NOMO-1 (cell line): ENCODE results near the gene TSHB.
"Not testable (repeated sequence)": the region's sequence is repeated elsewhere in the genome, so short reads cannot be mapped to it uniquely, and the experiment has no call there.

Experiments
- DNase-seq, 2 experiments: peaks; one replicate each; lab custom pipeline; 2025; ENCODE audit not compliant: unreplicated experiment in 2 of 2; lab: John Stamatoyannopoulos, UW

TSHB gene

DNA sequence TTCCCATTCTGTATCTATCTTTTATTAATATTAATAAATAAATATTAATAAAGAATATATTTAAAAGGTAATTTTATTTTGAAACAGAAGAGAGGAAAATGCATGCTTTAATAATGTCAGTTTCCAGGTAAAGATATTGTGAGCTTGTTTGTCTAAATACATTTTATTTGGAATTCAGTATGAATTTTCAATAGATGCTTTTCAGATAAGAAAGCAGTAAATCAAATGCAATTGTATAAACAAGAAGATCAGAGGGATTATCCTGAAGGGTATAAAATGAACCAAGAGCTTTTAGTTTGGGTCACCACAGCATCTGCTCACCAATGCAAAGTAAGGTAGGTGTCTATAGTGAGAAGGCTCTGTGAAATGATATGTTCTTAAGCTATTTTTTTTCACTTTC lies at the start of gene TSHB:
Gene TSHB, plus strand, starts transcription at position 301 of the 400 bp plus-strand sequence. CDS start 3,537 bp downstream, outside the sequence.
- DNase-seq = no peak

DNA sequence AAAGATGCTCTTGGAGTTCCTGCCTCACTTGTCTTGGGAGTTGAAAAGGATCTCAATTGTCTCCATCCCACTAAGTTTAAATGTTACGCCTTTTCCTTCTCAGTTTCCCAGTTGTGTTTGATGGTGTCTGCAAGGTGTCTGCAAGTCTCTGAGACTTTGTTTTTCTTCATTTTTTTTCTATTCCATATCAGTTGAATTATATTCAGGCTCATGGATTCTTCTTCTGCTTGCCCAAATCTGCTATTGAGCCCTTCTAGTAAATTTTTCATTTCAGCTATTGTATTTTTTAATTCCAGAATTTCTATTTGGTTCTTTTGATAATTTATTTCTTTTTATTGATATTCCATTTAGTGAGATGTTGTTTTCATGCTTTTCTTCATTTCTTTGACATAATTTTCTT lies 47.4 kb upstream of the TSHB start:
- no peak for DNase-seq

- no peak for DNase-seq
These were observed 43.3 kb upstream of the TSHB start for GRCh38 chr1:114986286-114986685.

- no peak for DNase-seq
These were observed 41.5 kb upstream of the TSHB start for GRCh38 chr1:114988095-114988494.

DNA sequence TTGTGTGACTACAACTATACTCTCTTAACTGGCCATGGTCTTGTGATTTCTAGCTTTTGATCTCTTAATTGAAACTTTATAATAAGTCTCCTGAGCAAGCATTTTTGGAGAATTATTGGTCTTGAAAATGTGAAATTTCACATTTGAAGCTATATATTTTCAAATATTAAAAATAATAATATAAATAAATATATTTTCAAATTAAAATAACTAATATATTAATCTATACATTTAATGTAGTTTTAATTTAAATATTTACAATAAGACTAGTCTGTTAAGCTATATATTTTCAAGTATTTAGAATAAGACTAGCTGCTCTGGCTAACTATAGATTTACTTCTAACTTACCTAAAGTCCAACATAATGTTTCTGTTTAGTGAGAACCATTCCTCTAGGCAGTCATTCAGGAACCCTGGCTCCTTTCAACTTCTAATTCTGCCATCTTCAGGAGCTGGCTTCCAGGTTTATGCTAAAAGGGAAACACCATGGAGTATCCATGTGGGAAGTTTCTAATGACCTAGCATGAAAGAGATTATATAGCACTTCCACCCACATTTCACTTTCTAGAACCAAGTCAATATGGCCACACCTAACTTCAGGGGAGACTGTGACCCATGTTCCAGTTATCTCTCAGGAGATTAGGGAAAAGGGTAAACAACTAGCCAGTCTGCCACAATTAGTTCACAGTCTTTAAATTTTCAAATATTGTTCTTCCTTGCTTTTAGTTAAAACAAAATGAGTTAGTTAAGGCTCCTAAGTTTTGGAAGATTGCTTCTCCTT lies 31.9 kb upstream of the TSHB start:
- no peak for DNase-seq

DNA sequence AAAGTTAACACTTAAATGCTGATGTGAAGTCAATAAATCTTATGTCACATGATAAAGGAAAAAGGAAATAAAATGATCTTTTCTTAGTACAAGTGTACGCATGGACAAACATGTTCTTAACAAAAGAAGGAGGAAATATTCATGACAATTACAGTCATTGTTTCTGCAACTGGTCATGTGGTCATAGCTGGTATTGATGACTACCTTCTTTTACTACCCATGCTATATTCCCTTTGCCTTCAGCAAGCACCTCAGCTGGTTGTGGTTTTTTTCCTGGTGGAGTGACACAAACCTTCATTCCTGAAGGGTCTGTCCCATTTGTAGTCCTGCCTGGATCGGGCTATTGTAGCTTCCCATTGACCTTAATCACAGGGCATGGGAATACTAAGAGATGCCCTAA lies 23.4 kb upstream of the TSHB start:
- DNase-seq = no peak

- DNase-seq = peak; percentile 17 to 31
These were observed 17.6 kb upstream of the TSHB start for GRCh38 chr1:115012006-115012405.

- no peak for DNase-seq
These were observed 17.2 kb upstream of the TSHB start for GRCh38 chr1:115012434-115012833.

DNA sequence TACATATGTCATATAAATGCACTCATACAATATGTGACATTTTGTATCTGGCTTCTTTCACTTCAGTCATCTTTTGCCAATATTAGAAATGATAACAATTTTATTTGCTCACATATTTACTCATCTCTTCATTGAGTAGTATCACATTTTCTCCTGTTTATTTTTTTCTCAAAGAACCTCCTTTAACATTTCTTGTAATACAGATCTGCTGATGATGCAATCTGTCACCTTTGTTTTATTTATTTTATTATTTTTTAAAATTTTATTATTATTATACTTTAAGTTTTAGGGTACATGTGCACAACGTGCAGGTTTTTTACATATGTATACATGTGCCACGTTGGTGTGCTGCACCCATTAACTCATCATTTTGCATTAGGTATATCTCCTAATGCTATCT lies 15.8 kb upstream of the TSHB start:
- DNase-seq = no peak

GRCh38 chr1:115019549-115019948 lies 10.1 kb upstream of the TSHB start:
- not testable (repeated sequence) for DNase-seq

GRCh38 chr1:115021145-115021544 lies 8.5 kb upstream of the TSHB start:
- DNase-seq = no peak

- DNase-seq = no peak
These were observed 6.0 kb upstream of the TSHB start for GRCh38 chr1:115023593-115023992.

DNA sequence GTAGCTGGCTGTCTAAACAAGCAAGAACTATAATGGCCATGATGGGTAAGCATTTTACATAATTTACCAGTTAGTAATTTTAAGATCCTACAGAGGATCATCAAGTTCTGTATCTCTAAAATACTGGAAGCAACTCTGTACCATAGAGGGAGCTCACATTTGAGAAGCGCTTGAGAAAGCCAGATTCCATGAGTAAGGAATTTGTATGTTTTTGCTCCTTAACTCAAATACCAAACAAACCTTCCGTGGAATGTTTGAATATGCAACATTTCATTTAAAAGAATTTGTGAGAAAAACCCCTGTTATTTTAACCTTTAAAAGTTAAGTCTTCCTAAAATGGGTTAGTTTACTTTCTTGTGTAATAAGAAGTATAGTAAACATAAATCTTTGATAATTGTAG lies 2.0 kb downstream of the TSHB start:
- no peak for DNase-seq

GRCh38 chr1:115035652-115036051 lies 6.0 kb downstream of the TSHB start:
- no peak for DNase-seq

DNA sequence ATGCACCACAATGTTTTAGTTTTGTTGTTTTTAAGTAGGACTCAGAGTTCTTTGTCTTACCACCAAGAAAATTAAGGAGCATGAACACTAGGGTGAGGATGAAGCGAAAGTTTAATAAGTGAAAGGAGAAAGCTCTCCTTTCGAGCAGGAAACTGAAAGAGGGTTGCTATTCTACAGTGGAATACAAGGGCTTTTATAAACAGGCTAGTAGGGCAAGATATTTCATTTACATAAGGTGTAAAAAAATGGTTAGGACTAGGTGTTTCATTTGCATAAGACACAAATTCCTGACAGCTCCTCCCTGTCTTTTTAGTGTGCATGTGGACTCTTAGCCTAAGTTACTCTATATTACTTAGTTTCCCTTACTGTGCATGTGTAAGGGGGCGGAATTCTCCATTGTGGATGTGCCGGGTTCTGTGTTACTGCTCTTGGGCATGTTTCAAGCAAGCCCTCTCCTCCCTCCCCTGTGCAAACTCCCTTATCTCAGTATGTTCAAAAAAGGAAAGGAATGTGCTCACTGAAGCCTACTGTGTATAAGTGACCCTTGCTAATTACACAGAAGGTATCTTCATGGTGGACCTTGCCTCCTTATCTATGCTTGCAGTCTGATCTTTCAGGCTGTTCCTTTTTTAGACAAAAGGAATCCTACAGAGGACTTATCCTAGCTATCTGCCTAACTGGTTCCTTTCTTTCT lies 7.3 kb downstream of the TSHB start:
- DNase-seq = no peak

DNA sequence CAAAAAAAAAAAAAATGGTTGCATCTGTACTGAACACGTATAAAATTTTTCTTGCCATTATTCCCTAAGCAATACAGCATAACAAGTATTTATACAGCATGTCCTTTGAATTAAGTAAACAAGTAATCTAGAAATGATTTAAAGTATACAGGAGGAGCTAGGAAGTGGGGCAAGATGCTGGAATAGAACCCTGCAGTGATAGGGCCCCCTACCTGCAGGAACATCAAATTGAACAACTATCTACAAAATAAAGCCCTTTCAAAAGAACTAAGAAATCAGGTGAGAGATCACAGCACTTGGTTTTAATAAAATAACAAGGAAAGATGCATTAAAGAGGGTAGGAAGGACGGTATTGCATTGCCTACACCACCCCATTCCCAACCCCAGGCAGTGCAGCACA lies 10.9 kb downstream of the TSHB start:
- DNase-seq = no peak

GRCh38 chr1:115041654-115042053 lies 12.0 kb downstream of the TSHB start:
- DNase-seq = no peak

GRCh38 chr1:115046751-115047150 lies 17.1 kb downstream of the TSHB start:
- DNase-seq = no peak

GRCh38 chr1:115051850-115052249 lies 22.2 kb downstream of the TSHB start:
- peak; percentile 34 to 47 for DNase-seq

GRCh38 chr1:115052454-115053083 lies 22.9 kb downstream of the TSHB start:
- peak; percentile 8 to 70 for DNase-seq

GRCh38 chr1:115056395-115056798 lies 26.8 kb downstream of the TSHB start:
- peak; percentile 93 to 96 for DNase-seq
